SHP77 treated with DMSO at 0.1 percent for 48 hours (cell line): Measurements from ENCODE around the gene FGD5.
A peak's percentile ranks its signal among the peaks of the same experiment; 100 is the strongest.

Experiments used
- DNase-seq: peaks from one replicate; lab custom pipeline; 2025; lab: John Stamatoyannopoulos, UW

The FGD5 gene

DNA sequence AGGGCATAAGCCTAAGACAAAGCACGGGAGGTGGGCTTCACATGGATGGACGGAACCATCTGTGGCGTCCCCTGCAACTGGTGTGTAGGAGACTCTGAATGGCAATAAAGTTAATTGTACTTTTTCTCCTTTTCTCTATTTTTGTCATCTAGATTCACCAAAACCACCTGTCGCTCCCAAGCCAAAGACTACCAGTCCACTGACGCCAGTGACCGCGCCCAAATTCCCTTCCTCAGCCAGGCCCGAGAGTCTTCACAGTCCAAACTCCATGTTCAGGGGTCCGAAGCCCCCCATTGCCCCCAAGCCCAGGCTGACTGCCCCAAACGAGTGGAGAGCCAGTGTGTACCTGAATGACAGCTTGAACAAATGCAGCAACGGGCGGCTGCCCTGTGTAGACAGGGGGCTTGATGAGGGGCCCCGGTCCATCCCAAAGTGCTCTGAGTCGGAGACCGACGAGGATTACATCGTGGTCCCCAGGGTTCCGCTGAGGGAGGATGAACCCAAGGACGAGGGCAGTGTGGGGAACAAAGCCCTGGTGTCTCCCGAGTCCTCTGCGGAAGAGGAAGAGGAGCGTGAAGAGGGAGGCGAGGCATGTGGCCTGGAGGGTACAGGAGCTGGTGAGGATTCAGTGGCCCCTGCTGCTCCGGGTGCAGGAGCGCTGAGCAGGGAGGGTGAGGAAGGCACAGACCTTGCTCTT is at the start of gene FGD5:
Gene FGD5 (plus strand): TSS at position 159 of the 697 bp plus-strand sequence. CDS start 110 bp downstream, at position 269.
- DNase-seq = no peak

- DNase-seq = no peak
Observed at GRCh38 chr3:14769544-14770325, 49.0 kb upstream of the FGD5 start.

- no peak for DNase-seq
Observed at GRCh38 chr3:14770591-14770990, 48.2 kb upstream of the FGD5 start.

GRCh38 chr3:14771593-14772497 is 46.9 kb upstream of the FGD5 start:
- no peak for DNase-seq

- no peak for DNase-seq
Observed at GRCh38 chr3:14772533-14773138, 46.1 kb upstream of the FGD5 start.

DNA sequence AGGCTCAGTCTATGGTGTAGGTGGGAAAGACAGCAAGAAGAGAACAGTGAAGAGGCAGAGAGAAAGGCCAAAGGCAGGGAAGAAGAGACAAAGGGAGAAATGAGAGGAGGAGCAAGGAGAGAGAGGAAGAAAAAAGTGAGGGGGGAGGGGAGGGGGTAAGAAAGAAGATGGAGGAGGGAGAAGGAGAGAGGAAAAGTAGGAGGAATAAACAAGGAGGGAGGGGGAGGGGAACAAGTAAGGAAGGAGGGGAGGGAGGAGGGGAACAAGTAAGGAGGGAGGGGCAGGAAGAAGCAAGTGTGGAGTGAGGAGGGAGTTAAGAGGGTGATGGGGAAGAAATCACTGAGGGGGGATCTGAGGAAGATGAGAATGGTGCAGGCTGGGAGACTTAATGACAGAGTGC is 45.5 kb upstream of the FGD5 start:
- no peak for DNase-seq

DNA sequence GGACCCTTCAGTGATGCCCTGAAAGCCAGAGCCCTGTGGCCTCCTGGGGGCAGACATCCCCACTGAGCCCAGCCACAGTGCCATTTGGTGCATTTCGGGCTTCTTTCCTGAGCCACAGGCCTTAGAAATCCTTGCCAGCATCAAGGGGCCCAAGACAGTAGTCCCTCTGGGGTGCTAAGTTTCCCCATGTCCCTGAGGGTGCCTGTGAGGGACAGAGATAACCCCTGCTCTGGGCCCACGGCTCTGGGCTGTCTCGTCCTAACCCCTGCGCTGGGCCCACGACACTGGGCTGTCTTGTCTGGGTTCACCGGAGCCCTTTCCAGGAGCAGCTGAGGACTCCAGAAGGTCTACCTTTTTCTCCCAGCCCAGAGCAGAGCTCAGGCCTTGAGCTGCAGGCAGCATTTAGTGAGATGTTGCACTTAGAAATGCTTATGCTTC is 45.1 kb upstream of the FGD5 start:
- DNase-seq = no peak

DNA sequence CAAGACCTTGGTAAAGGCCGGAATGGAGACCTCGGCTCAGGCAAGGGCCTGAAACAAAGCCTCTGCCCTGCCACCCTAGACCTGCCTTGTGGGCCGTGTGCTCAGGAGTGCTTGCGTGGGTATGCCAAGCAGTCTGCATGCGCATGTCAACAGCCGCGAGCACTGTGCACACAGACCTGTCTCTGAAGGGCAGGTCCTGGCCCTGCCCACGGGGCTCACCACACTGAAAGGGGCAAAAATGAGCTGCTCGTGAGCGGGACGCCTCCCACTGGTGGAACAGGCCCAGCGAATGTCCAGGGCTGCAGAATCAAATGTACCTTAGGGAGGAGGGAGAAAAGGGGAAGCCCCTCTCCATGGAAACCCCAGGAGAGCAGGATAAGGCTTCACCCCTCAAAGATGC is 44.3 kb upstream of the FGD5 start:
- no peak for DNase-seq

- DNase-seq = no peak
Observed at GRCh38 chr3:14775011-14775410, 43.8 kb upstream of the FGD5 start.

DNA sequence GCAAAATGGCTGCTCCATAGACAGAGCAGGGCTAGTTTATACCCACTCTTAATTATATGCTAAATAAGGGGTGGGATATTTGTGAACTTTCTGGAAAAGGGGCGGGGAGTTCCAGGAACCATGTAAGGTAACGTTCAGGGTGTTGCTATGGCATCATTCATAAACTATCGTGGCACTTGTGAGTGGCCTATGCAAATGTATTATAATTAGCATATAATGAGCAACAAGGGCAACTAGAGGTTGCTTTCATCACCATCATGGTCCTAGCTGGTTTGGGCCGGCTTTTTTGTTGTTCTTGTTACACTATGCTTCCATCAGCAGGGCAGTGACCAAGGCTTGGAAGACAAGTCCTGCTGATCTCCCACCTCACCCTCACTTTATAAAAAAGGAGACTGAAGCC is 43.2 kb upstream of the FGD5 start:
- no peak for DNase-seq

DNA sequence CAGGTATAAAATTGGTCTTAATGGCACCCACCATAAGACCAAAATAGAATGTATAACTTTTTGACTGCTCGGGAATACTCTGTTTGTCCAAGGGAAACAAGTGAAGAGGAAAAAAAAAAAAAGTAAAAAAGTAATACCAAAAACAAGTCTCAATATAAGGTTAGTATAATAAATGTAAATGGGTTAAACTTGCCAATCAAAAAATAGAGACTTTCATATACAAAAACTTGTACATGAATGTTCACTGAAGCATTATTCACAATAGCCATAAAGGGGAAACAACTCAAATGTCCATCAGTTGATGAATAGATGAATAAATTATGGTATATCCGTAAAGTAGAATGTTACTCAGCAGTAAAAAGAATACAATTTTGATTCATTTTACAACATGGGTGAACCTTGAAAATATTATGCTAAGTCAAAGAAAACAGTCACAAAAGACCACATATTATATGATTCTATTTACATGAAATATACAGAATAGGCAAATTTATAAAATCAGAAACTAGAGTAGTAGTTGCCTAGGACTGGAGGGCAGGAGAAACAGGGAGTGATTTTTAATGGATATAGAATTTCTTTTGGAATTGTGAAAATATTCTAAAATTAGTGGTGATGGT is 39.6 kb upstream of the FGD5 start:
- DNase-seq = no peak

DNA sequence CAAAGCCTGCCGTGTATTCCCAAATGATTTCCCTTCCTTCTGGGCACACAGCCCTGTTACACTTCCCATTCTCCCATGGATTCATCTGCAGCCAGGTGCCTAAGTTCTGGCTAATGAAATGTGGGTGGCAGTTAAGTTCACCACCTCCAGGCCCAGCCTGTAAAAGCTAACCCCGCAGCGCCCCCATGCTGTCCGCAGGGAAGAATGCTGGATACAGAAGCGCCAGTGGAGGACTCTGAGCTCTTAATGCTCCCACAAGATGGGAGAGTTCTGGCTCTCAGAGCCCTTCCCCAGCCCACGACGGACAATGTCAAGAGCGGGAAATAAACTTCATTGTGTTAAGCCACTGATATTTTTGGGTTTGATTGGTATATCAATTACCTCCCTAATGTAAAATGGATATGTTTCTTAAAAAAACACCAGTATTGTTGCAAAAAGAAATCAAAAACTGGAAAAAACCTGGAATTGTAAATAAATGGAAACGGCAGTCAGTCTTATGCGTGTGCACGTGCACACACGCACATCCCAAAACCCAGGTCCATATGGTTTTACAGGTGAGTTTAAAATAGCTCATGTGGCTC is 37.7 kb upstream of the FGD5 start:
- DNase-seq = peak; percentile 38

DNA sequence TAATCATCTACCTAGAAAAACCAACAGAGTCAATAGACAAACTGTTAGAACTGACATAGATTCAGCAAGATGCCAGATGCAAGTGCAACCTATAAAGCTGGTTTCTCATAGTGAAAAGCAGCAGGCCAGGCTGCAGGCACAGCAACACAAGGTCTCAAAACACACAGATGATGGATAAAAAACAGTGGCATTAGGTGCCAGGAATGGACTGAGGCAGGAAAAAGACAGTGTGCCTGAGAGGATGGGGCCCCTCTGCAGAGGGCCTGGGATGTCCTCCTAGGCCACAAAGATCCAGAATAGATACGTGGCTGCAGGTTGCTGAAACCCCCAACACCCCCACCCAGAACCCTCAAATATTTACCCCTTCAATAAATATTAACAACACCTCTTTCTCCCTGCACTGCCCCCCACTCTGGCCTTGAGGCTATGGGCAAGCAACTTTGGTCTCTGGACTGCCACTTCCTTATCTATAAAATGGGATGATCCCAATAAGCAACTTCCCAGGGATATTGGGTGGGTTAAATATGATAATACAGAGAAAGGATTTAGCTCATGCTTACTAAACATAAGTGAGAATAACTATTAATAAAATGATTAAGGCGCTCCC is 35.2 kb upstream of the FGD5 start:
- no peak for DNase-seq

DNA sequence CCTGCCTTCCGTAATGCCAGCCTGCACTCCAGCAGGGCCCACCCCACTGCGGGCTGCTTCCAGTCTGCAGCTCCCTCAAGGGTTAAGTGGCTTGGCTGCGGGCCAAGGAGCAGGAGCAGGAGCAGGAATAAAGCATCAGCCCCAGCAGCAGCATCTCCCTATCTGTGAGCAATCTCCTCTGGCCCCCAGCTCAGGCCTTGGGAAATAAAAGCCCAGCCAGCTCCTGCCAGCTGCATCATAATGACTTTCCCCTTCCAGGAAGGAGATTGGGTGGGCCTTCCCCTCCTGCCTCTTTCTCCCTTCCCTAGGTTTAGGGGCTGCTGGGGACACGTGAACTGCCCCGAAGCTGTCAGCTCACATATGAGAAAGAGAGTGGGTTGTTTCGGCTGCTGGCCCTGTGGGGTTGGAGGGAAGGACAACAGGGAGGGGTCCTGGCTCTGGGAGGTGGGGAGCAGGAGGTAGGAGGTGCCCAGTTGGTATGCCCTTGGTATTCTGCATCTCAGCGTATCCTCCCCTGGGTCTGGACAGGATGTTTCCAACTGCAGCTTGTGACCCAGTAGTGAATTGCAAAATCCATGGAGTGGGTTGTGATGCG is 34.6 kb upstream of the FGD5 start:
- DNase-seq = peak; percentile 15

- no peak for DNase-seq
Observed at GRCh38 chr3:14785207-14786155, 33.3 kb upstream of the FGD5 start.

GRCh38 chr3:14786369-14786768 is 32.4 kb upstream of the FGD5 start:
- DNase-seq = no peak

DNA sequence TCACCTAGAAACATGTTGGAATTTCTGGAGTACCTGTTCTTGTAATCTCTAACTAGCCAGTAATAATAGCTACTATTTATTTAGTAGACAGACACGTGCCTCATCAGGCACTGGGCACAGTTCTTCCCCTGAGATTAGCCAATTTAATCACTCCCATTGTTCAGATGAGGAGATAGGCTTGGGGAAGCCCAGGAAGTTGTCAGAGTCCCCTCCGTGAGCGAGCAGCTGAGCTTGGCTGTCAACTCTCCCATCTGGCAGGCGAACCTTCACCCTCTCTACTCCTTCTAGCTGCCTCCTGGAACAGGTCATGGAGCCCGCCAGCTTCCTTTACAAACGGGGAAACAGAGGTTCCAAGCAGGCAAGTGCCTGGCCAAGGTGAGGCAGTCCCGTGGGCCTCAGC is 31.1 kb upstream of the FGD5 start:
- DNase-seq = no peak

DNA sequence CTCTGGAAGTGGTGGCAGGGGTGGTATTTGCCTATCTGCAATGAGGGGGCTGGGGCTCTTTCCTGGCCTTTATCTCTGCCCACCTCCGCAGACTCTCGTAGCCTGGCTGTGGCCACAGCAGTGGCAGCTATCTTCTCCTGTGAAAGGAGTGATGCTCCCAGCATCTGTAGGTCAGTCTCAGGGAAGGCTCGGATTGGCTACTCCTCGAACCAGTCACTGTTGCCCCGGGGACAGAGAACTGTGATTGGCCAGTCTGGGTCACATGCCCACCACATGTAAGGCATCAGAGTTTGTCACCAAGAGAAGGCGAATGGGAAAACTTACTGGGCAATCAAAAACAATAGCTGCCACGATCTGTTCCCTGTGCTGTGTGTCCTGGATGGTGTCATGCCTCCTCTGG is 30.1 kb upstream of the FGD5 start:
- DNase-seq = no peak

GRCh38 chr3:14789221-14789620 is 29.5 kb upstream of the FGD5 start:
- no peak for DNase-seq
